Effector CD4-positive, alpha-beta T cell (primary cell): ENCODE measurements around the gene LRP1B.
"Not testable (repeated sequence)": the region's sequence is repeated elsewhere in the genome, so short reads cannot be mapped to it uniquely, and the experiment has no call there.

Source experiments
- DNase-seq: peaks from one replicate; pipeline ENCODE4 v3.0.0-alpha.2; 2020

LRP1B gene

DNA sequence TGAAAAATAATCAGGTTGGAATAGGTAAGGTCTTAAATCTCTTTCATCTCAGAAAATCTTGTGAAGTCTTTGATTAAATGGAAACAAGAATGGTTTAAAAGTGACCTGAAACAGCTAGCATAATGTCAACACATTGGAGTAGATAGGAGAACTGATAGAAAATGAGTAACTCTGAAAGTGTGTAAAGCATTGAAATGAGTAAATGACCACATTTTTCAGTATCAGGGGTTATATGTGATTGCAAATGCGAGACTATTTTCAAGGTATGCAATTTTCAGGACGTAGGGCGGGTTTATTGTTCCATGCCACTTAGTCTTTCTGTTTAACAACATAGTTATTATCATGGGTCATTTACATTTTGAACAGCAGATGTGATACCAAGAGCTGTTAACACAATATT is 1383.2 kb downstream of the LRP1B start:
- DNase-seq = no peak

GRCh38 chr2:140747090-140747489 is 1383.7 kb downstream of the LRP1B start:
- DNase-seq = no peak

DNA sequence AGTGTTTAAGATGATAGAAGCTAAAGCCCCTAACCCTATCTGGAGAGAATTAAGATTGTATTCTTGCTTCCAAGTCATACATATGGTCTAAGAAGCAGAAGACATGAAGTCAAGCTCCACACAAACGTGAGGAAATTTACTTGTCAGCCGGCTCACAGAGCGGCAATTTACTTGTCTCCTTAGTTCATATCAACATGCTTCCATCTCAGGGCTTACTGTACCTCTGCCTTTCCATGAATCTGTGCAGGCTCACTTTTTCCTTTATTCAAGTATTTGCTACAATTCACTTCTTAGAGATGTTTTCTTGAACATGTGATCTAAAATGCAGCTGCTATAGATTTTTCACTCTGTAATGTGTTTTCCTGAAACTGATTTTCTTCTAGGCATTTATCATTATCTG is 1386.4 kb downstream of the LRP1B start:
- no peak for DNase-seq

DNA sequence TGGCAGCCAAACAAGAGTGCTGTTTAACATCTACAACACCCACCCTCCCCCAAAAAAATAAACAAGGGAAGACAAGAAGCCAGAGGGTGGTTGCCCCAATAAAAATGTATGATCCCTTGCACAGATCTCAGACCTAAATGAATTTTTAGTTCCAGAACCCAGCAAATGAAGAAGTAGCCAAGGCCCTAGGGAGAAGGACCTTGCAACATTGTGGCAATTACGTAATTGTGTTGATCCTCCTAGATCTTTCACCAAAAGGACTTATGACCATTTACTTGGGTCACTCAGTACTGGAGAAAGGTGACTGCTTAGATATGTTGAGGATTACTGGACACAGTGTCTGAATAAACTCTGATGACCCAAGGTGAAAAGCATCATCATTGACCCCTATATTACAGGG is 1393.8 kb downstream of the LRP1B start:
- DNase-seq = no peak

- DNase-seq = no peak
These were observed 1395.8 kb downstream of the LRP1B start for GRCh38 chr2:140734992-140735391.

- DNase-seq = no peak
These were observed 1411.8 kb downstream of the LRP1B start for GRCh38 chr2:140718999-140719398.

DNA sequence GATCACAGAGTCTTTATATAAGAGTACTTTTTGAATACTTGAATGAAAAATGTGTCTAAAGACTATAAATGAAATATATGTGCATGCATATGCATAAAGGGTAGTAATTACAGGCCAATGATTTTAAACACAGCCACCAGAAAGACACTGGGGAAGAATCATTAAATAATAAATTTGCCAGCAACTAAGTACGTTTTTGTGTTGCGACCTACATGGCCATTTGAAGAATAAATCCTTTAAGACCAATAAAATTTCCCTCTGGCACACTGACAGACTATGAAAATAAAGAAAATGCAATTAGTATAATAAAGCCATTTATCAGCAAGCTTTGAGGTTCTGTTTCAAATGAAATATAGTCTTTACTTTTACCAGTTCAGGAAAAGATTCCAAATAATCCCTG is 1413.3 kb downstream of the LRP1B start:
- no peak for DNase-seq

DNA sequence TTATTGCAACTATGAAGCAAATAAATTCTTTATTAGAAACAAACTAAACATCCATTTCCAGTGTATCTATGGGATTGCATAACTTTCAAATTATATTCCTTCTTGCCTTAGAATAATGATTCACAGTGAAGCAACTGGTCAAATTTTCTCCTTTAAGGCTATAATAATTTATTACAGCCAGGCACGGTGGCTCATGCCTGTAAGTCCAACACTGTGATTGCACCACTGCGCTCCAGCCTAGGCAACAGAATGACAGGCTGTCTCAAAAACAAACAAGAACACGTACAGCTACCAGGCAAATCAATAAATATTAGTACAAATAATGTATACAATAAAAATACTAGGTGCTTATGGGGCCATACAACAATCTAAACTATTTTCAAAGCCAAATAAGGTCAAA is 1416.2 kb downstream of the LRP1B start:
- no peak for DNase-seq

GRCh38 chr2:140711867-140712266 is 1418.9 kb downstream of the LRP1B start:
- no peak for DNase-seq

- no peak for DNase-seq
These were observed 1429.1 kb downstream of the LRP1B start for GRCh38 chr2:140701726-140702125.

- no peak for DNase-seq
These were observed 1432.2 kb downstream of the LRP1B start for GRCh38 chr2:140698636-140699035.

GRCh38 chr2:140696449-140696848 is 1434.4 kb downstream of the LRP1B start:
- no peak for DNase-seq

- DNase-seq = no peak
These were observed 1435.7 kb downstream of the LRP1B start for GRCh38 chr2:140695155-140695554.

GRCh38 chr2:140687825-140688224 is 1443.0 kb downstream of the LRP1B start:
- DNase-seq = no peak

DNA sequence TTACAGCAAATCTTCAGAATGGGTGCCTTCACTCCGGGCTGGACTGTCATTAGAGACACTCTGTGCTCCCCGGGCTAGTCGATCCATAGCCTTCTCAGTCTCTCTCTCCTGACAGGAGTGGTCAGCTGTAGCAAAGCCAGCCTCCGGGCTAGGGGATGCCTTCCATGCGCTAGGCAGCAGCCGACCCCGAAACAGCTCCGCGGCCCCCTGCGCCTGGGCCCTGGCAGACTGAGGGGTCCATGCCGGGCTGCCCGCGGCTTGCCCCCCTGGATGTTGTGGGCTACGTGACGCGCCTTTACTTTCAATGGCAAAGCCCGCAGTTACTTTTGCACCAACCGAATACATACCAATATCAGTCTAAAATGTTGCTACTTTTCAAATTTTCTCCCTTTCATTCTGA is 1447.2 kb downstream of the LRP1B start:
- DNase-seq = no peak

GRCh38 chr2:140680862-140681261 is 1450.0 kb downstream of the LRP1B start:
- no peak for DNase-seq

- DNase-seq = no peak
These were observed 1451.1 kb downstream of the LRP1B start for GRCh38 chr2:140679752-140680151.

- DNase-seq = no peak
These were observed 1460.9 kb downstream of the LRP1B start for GRCh38 chr2:140669911-140670310.

DNA sequence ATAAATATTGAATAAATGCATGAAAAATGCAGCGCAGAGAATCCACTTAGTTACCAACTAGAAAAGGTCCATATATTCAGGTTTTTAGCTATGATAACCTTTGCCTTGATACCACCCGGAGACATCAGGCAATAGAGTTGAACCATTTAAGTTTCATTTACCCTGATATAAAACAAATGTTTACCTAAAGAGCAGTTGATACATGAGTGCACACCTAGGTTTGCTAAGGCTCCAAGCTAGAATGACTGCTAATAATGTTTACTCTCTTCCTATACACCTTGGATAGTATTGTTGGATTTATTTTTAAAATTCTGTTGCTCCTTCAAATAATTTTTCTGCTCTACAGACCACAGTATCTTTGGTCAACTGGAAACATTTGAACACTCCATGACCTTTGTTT is 1463.6 kb downstream of the LRP1B start:
- no peak for DNase-seq

GRCh38 chr2:140662504-140662903 is 1468.3 kb downstream of the LRP1B start:
- no peak for DNase-seq

DNA sequence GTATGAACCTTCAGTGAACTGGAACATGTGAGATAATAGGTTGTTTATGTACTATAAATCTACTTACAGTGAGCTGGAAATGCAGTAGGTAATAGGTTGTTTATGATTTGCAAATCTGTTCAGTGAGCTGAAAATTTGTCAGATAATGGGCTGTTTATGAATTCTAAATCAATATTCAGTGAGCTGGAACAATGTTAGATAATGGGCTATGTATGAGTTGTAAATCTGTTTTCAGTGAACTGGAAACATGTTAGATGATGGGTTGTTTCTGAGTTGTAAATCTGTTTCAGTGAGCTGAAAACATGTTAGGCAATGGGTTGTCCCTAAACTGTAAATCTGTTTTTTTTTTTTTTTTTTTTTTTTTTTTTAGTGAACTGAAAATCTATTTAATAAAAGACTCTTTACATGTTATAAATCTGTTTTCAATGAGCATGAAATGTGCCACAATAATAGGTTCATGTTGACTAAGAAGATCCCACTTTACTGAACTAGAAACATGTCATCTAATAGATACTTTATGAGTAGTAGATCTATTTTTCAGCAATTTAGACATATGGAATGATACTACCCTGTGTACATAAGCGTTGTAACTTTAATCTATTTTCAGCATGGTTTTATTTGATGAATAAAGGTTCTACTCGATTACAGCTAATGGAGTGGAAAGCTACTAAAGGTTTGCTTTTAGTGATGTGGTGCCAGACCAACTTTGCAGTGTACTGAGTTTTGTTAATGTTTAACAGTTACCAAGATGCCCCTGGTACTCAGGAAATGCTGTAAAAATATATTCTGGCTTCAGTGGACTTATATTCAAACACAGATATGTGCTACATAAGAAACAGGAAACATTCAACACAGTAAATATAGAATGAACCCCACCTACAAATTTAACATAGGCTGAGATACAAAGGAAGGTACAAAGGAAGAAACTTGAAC is 1471.8 kb downstream of the LRP1B start:
- no peak for DNase-seq

DNA sequence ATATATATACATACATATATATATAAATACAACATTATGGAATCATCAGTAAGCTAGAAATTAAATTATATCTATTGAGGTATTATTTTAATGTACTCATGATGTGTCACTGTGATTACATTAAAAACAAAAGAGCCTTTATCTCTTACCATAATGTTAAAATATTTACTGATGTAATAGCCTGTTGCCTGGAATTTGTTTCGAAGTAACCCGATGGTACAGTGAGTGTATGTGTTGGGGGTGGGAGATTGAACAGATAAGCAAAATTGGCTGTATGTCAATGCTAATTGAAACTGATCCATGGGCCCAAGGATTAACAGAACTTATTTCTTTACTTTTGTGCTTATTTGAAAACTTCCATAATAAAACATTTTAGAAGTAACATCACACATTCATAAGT is 1473.2 kb downstream of the LRP1B start:
- no peak for DNase-seq

GRCh38 chr2:140654565-140654964 is 1476.3 kb downstream of the LRP1B start:
- DNase-seq = no peak

- no peak for DNase-seq
These were observed 1480.0 kb downstream of the LRP1B start for GRCh38 chr2:140650825-140651224.

GRCh38 chr2:140650134-140650533 is 1480.7 kb downstream of the LRP1B start:
- not testable (repeated sequence) for DNase-seq
